Tibial artery (tissue), 4 donors: ENCODE data around the gene POGZ.

Experiments
- DNase-seq, 2 donors: peaks; one replicate each; pipeline ENCODE4 v3.0.0-alpha.2; 2019
- H3K27ac ChIP-seq, 2 donors: fragments of 200-600 bp; sonication (generic) in 1 of 2; 1 replicate in 1 of 2; 2 replicates in 1 of 2; pipeline ENCODE4 v1.5.1; 2018 to 2019; ENCODE audit warnings: mild to moderate bottlenecking in 1 of 2
- H3K27me3 ChIP-seq, 2 donors: fragments of 200-600 bp; sonication (generic) in 1 of 2; one replicate each; pipeline versions ENCODE4 v1.5.1 to v1.6.0; 2016 to 2019
- H3K36me3 ChIP-seq, 3 donors: fragments of 200-600 bp; sonication (generic) in 2 of 3; one replicate each; pipeline ENCODE4 v1.5.1; 2016 to 2019; ENCODE audit warnings: mild to moderate bottlenecking in 2 of 3
- H3K4me1 ChIP-seq, 4 donors: fragments of 200-600 bp; sonication (generic) in 2 of 4; 1 replicate in 3 of 4; 2 replicates in 1 of 4; pipeline ENCODE4 v1.5.1; 2016 to 2019
- H3K4me3 ChIP-seq, 2 donors: fragments of 200-600 bp; sonication (generic) in 1 of 2; 1 replicate in 1 of 2; 2 replicates in 1 of 2; pipeline ENCODE4 v1.5.1; 2018 to 2019; ENCODE audit warnings: mild to moderate bottlenecking in 2 of 2
- H3K9me3 ChIP-seq, 3 donors: fragments of 200-600 bp; sonication (generic) in 1 of 3; one replicate each; pipeline ENCODE4 v1.5.1; 2016 to 2019
- intact Hi-C: fragments of 100-400 bp; cut with DNase I; formaldehyde crosslinking; loops from one replicate; pipeline ENCODE4 v1.15.0; 2023; ENCODE audit warnings: low total_unique reads
- TF ChIP-seq, protein P1 (sequence below), 2 experiments: fragments of 200-600 bp in 1 of 2; fragments of 450-650 bp in 1 of 2; IDR thresholded peaks; one replicate each; pipeline ENCODE4 v1.5.1; 2017 to 2019; ENCODE audit warnings: antibody characterized with exemption in 2 of 2, mild to moderate bottlenecking in 1 of 2, moderate library complexity in 1 of 2

Gene POGZ, protein sequence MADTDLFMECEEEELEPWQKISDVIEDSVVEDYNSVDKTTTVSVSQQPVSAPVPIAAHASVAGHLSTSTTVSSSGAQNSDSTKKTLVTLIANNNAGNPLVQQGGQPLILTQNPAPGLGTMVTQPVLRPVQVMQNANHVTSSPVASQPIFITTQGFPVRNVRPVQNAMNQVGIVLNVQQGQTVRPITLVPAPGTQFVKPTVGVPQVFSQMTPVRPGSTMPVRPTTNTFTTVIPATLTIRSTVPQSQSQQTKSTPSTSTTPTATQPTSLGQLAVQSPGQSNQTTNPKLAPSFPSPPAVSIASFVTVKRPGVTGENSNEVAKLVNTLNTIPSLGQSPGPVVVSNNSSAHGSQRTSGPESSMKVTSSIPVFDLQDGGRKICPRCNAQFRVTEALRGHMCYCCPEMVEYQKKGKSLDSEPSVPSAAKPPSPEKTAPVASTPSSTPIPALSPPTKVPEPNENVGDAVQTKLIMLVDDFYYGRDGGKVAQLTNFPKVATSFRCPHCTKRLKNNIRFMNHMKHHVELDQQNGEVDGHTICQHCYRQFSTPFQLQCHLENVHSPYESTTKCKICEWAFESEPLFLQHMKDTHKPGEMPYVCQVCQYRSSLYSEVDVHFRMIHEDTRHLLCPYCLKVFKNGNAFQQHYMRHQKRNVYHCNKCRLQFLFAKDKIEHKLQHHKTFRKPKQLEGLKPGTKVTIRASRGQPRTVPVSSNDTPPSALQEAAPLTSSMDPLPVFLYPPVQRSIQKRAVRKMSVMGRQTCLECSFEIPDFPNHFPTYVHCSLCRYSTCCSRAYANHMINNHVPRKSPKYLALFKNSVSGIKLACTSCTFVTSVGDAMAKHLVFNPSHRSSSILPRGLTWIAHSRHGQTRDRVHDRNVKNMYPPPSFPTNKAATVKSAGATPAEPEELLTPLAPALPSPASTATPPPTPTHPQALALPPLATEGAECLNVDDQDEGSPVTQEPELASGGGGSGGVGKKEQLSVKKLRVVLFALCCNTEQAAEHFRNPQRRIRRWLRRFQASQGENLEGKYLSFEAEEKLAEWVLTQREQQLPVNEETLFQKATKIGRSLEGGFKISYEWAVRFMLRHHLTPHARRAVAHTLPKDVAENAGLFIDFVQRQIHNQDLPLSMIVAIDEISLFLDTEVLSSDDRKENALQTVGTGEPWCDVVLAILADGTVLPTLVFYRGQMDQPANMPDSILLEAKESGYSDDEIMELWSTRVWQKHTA (N-terminal part only)

DNA sequence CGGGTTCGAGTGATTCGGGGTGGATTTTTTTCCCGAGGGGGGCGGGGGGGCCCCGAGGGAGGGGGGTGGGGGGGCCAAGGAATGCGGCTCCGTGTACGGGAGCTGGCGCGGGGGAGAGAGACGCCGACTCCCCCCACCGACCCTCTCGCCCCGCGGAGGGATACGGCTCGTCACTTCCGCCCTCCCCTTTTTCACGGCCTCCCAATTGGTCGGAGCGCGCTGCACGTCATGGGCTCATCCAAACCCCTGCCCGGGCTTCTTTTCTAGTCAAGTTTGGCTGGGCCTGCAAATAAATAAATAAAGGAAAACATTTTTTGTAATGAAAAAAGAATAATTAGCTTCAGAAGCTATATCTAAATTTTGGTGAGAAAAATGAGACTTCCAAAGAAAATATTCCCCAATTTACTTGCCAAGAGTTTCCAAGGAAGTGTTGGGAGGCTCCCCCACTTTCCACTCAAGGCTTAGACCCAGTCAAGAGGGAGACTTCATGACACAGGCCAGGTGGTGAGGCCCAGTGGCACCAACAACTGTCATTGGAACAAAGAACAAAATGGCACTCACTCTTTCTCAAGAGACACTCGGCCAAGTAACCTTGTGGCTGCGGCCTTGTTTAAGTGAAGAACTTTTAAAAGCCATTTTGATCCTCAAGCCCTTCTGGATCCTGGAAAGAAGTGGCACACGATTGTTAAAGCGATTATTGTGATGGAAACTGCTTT is at the start of gene POGZ:
POGZ (minus strand) TSS at position 164 of the 716 bp plus-strand sequence. CDS start 17,290 bp downstream, outside the sequence.
- H3K27ac ChIP-seq, result peak within 1 kb of the TSS; percentile 97 to 99
- H3K9me3 ChIP-seq, result no peaks in the 10 kb centered on the region
- H3K4me1 ChIP-seq, result peaks cover 0 to 36% (median 20%) of the 10 kb centered on the region in 4 donors
- intact Hi-C loops, result loop anchor here (5.0 kb wide), 1 partner anchor 153 kb away; the partner anchor contains the start of gene SNX27
- peak; percentile 95 to 98 for DNase-seq
- peak within 1 kb of the TSS; percentile 91 to 93 for H3K4me3 ChIP-seq
- H3K36me3 ChIP-seq, result no peaks in the 10 kb centered on the region
- TF ChIP-seq, protein P1, sequence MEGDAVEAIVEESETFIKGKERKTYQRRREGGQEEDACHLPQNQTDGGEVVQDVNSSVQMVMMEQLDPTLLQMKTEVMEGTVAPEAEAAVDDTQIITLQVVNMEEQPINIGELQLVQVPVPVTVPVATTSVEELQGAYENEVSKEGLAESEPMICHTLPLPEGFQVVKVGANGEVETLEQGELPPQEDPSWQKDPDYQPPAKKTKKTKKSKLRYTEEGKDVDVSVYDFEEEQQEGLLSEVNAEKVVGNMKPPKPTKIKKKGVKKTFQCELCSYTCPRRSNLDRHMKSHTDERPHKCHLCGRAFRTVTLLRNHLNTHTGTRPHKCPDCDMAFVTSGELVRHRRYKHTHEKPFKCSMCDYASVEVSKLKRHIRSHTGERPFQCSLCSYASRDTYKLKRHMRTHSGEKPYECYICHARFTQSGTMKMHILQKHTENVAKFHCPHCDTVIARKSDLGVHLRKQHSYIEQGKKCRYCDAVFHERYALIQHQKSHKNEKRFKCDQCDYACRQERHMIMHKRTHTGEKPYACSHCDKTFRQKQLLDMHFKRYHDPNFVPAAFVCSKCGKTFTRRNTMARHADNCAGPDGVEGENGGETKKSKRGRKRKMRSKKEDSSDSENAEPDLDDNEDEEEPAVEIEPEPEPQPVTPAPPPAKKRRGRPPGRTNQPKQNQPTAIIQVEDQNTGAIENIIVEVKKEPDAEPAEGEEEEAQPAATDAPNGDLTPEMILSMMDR (IDR thresholded peaks at IDR 0.05), result no peak
- peaks cover 0 to 3% of the 10 kb centered on the region in 2 donors for H3K27me3 ChIP-seq

DNA sequence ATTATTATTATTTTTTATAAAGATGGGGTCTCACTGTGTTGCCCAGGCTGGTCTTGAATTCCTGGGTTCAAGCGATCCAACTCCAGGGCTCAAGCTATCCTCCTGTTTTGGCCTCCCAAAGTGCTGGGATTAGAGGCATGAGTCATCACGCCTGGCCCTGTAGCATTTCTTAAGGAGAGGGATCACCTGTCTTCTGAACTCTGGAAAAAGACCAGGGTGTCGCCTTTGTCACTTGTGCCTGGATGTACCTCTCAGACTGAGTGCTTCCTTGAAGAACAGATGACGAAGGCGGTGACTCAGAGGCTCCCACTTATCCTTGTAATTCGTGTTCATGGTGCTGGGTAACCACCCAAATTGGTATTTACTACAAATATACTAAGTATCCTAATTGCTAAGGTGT is 49.5 kb upstream of the POGZ start:
- H3K27me3 ChIP-seq, result peaks cover 0 to under 1% of the 10 kb centered on the region in 2 donors
- no peaks in the 10 kb centered on the region for H3K36me3 ChIP-seq
- no peaks in the 10 kb centered on the region for H3K9me3 ChIP-seq
- no peak overlapping the region for H3K27ac ChIP-seq
- peaks cover 0 to 22% (median 12%) of the 10 kb centered on the region in 4 donors for H3K4me1 ChIP-seq
- no peak for DNase-seq
- intact Hi-C loops, result no loop called here
- TF ChIP-seq, protein P1 (IDR thresholded peaks at IDR 0.05), result no peak
- no peak overlapping the region for H3K4me3 ChIP-seq

DNA sequence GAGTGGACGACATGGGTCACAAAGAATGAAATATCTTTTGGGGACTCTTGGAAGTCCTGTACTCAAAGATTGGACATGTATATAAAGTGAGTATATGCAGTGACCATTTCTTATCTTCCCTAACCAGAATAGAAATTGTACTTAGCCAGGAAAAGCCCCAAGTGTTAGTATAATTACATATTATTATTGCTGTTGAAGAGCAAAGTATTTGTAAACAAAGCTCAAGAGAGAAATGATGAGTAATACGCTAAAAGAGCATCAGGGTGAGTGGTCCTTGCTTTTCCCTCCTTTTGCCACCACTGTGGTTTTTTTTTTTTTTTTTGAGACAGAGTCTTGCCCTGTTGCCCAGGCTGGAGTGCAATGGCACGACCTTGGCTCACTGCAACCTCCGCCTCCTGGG is 45.5 kb upstream of the POGZ start:
- TF ChIP-seq, protein P1 (IDR thresholded peaks at IDR 0.05), result no peak
- DNase-seq, result no peak
- H3K9me3 ChIP-seq, result no peaks in the 10 kb centered on the region
- H3K27ac ChIP-seq, result no peak overlapping the region
- no peak overlapping the region for H3K4me3 ChIP-seq
- intact Hi-C loops, result no loop called here
- no peaks in the 10 kb centered on the region for H3K4me1 ChIP-seq
- no peaks in the 10 kb centered on the region for H3K27me3 ChIP-seq
- H3K36me3 ChIP-seq, result no peaks in the 10 kb centered on the region

DNA sequence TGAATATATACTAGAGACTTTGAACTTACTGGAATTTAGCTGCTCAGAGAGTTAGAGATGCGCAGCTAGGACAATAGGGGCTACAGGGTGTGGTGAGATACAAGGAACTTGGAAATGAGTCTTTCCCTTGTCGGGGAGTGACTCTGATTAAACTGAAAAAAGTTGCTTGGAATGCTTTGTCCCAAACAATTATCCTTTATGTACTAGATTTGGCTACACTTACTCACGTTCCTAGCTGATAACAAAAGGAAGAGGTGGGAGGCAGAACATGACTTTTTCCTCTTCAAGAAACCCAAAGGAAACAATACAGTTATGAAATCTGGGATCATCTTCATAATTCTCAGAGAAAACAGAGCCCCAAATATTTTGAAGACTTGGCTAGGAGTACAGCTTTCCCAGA is 45.0 kb upstream of the POGZ start:
- Histone ChIP-seq H3K4me3 (no peak overlapping the region), H3K4me1 (no peaks in the 10 kb centered on the region), H3K27me3 (no peaks in the 10 kb centered on the region), H3K9me3 (no peaks in the 10 kb centered on the region), H3K36me3 (no peaks in the 10 kb centered on the region), H3K27ac (no peak overlapping the region)
- TF ChIP-seq, protein P1 (IDR thresholded peaks at IDR 0.05), result no peak
- no peak for DNase-seq
- intact Hi-C loops, result no loop called here
